LNCaP clone FGC (cell line): ENCODE measurements around the gene FDX1.

Source experiments
- DNase-seq: peaks from one replicate; pipeline ENCODE4 v3.0.0-alpha.2; 2011; ENCODE audit warnings: low read depth
- H3K4me3 ChIP-seq: 2 replicates; pipeline ENCODE4 v1.5.1; 2011; ENCODE audit warnings: mild to moderate bottlenecking, low read depth, low read length, control low read depth
- CTCF ChIP-seq: IDR thresholded peaks from 2 replicates; pipeline ENCODE4 v1.5.1; 2012; ENCODE audit warnings: mild to moderate bottlenecking; ENCODE audit not compliant: control insufficient read depth, insufficient read depth; ENCODE audit errors: extremely low read depth

Gene FDX1

GRCh38 chr11:110428040-110428439 lies 1.7 kb upstream of the FDX1 start:
- no peak for TF ChIP-seq CTCF
- H3K4me3 ChIP-seq = no peak overlapping the region
- DNase-seq = no peak

- H3K4me3 ChIP-seq = peak overlapping the region; percentile 85
- DNase-seq = no peak
- TF ChIP-seq CTCF = no peak
Observed at GRCh38 chr11:110428956-110429730, 605 bp upstream of the FDX1 start.

DNA sequence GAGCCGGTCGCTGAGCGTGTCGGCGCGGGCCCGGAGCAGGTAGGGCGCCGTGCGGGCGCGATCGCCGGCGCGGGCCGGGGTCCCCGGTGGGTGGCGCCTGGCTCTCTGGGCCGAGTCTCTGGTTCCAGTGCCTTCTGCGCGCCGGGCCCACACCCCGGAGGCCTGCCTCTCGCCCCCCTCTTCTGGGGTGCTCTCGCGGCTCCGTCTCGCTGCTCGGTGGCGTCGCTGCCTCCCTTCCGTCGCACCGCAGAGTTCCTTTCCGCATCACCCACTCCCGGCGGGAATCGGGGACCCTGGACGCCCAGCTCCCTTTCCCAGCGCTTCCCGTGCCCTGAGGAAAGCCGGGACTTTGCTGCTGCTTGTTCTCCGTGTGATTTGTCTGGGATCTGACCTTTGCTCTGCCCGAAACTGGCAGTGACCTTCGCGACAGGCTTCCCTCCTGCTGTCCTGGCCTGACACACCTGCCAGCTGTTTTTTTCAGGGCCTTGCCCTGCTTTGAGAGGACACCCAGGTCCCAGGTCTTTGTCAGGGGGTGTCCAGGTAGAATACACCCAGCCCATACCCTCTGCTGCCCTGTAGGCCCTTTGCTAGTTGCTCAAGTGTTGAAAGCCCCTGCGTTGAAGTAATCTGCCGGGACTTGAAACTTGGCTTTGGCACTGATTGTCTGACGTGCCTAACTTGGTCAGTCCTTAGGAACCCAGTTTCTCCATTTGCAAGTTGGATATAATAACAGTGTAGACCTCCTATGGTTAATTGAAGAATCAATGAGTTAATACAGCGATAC lies 711 bp downstream of the FDX1 start:
- no peak for TF ChIP-seq CTCF
- H3K4me3 ChIP-seq = peak overlapping the region; percentile 85
- no peak for DNase-seq

DNA sequence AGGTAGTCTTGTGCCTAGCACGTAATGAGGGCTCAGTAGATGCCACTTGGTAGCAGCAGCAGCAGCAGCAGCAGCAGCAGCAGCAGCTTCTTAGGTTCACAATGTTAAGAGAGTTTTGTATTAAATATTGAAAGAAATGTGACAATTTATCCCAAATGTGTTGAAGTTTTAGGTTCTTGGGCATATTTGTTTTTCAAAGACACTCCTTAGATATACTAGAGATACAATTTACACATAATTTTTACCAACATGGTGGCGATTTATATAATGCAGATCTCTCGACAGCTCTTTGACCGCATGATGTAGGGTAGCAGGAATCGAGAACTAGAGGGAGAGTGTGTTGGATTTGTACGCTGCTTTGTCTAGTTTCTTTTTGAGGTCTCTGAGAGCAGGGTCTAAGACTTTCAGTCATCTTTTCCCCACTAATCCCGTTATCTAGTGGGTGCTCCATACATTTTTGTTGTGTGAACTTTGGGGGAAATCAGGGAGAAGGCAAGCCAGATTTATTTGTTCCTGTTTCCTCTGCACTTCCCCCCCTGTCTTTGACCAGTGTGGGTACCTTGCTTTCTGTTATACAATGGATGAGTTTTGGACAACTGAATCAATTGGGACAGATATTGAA lies 1.4 kb downstream of the FDX1 start:
- peak overlapping the region; percentile 85 for H3K4me3 ChIP-seq
- no peak for DNase-seq
- no peak for TF ChIP-seq CTCF

- peak overlapping the region; percentile 85 for H3K4me3 ChIP-seq
- DNase-seq = no peak
- TF ChIP-seq CTCF = no peak
Observed at GRCh38 chr11:110431674-110432073, 1.9 kb downstream of the FDX1 start.

- no peak for TF ChIP-seq CTCF
- no peak for DNase-seq
- no peak overlapping the region for H3K4me3 ChIP-seq
Observed at GRCh38 chr11:110432713-110433392, 3.1 kb downstream of the FDX1 start.
